ENCODE data around the gene ANKRD55. TPM values are rescaled to one million over a fixed set of nuclear protein-coding genes. Genes with fewer than 3 reads are reported as not detected.

The ANKRD55 gene
- total and polyA plus RNA-seq, 9 of the 15 experiments (the other 6 are each of a cell fraction or from before 2014, with no cell fraction given), result 3.4 to 10.6 (median 6.5) TPM

DNA sequence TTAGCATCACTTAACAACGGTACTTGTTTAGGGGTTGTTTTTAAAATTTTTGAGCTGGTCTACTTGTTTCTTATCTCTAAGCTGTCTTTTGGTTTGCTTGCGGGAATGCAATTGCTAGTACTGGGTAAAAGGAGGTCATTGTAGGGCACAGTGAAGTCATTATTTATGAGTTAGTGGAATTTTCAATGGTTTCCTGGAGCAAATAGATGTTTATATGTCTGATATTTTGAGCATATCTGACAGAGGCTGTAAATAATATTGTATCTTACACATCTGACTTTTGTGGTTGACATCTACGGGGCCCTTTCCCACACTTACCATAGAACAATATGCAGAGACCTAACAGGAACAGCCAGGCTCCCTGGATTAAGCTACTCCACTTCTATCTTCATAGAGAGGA is 147.9 kb downstream of the ANKRD55 start (continued):
- TF ChIP-seq, protein P1, sequence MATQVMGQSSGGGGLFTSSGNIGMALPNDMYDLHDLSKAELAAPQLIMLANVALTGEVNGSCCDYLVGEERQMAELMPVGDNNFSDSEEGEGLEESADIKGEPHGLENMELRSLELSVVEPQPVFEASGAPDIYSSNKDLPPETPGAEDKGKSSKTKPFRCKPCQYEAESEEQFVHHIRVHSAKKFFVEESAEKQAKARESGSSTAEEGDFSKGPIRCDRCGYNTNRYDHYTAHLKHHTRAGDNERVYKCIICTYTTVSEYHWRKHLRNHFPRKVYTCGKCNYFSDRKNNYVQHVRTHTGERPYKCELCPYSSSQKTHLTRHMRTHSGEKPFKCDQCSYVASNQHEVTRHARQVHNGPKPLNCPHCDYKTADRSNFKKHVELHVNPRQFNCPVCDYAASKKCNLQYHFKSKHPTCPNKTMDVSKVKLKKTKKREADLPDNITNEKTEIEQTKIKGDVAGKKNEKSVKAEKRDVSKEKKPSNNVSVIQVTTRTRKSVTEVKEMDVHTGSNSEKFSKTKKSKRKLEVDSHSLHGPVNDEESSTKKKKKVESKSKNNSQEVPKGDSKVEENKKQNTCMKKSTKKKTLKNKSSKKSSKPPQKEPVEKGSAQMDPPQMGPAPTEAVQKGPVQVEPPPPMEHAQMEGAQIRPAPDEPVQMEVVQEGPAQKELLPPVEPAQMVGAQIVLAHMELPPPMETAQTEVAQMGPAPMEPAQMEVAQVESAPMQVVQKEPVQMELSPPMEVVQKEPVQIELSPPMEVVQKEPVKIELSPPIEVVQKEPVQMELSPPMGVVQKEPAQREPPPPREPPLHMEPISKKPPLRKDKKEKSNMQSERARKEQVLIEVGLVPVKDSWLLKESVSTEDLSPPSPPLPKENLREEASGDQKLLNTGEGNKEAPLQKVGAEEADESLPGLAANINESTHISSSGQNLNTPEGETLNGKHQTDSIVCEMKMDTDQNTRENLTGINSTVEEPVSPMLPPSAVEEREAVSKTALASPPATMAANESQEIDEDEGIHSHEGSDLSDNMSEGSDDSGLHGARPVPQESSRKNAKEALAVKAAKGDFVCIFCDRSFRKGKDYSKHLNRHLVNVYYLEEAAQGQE (IDR thresholded peaks at IDR 0.05; ENCODE audit: borderline replicate concordance), result peak; percentile 17; the same call in 1 of the 2 replicates
- TF ChIP-seq, protein P1 (CRISPR knock-in tag; IDR thresholded peaks at IDR 0.05; ENCODE audit: low read depth), result no peak
- TF ChIP-seq, protein P2, sequence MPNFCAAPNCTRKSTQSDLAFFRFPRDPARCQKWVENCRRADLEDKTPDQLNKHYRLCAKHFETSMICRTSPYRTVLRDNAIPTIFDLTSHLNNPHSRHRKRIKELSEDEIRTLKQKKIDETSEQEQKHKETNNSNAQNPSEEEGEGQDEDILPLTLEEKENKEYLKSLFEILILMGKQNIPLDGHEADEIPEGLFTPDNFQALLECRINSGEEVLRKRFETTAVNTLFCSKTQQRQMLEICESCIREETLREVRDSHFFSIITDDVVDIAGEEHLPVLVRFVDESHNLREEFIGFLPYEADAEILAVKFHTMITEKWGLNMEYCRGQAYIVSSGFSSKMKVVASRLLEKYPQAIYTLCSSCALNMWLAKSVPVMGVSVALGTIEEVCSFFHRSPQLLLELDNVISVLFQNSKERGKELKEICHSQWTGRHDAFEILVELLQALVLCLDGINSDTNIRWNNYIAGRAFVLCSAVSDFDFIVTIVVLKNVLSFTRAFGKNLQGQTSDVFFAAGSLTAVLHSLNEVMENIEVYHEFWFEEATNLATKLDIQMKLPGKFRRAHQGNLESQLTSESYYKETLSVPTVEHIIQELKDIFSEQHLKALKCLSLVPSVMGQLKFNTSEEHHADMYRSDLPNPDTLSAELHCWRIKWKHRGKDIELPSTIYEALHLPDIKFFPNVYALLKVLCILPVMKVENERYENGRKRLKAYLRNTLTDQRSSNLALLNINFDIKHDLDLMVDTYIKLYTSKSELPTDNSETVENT (CRISPR knock-in tag; IDR thresholded peaks at IDR 0.05), result no peak
- TF ChIP-seq IFI16 (CRISPR knock-in tag; IDR thresholded peaks at IDR 0.05) (no peak), POLR2AphosphoS5 (IDR thresholded peaks at IDR 0.05; ENCODE audit: control insufficient read depth, insufficient read depth, low read depth, low read length) (no peak), NCOA2 (IDR thresholded peaks at IDR 0.05; ENCODE audit: partially characterized antibody in 2 of 2) (peak; percentile 49 to 54), PYGO2 (tag; IDR thresholded peaks at IDR 0.05) (peak; percentile 74; the same call in 1 of the 2 replicates), LARP7 (IDR thresholded peaks at IDR 0.05) (no peak), ELF2 (CRISPR knock-in tag; IDR thresholded peaks at IDR 0.05) (no peak), HDAC8 (tag; IDR thresholded peaks at IDR 0.05) (no peak), CHD4 (IDR thresholded peaks at IDR 0.05; ENCODE audit: insufficient read depth, insufficient replicate concordance, low read depth, low read length, poor library complexity, severe bottlenecking) (no peak), TRIM24 (IDR thresholded peaks at IDR 0.05) (peak in 1 of 2 experiments; percentile 48; a peak in 1 of 4 replicates), HMG20A (CRISPR knock-in tag; conservative IDR thresholded peaks at IDR 0.05) (no peak), ZNF184 (CRISPR knock-in tag; IDR thresholded peaks at IDR 0.05) (no peak), ZNF780A (CRISPR knock-in tag; IDR thresholded peaks at IDR 0.05) (no peak), MAZ (CRISPR knock-in tag; conservative IDR thresholded peaks at IDR 0.05 in 1 of 2, IDR thresholded peaks at IDR 0.05 in 1 of 2) (peak in 1 of 2 experiments; percentile 41; a peak in 1 of 4 replicates), DNMT1 (IDR thresholded peaks at IDR 0.05) (no peak), NFRKB (IDR thresholded peaks at IDR 0.05; ENCODE audit: low read depth) (no peak)
- TF ChIP-seq, protein P3, sequence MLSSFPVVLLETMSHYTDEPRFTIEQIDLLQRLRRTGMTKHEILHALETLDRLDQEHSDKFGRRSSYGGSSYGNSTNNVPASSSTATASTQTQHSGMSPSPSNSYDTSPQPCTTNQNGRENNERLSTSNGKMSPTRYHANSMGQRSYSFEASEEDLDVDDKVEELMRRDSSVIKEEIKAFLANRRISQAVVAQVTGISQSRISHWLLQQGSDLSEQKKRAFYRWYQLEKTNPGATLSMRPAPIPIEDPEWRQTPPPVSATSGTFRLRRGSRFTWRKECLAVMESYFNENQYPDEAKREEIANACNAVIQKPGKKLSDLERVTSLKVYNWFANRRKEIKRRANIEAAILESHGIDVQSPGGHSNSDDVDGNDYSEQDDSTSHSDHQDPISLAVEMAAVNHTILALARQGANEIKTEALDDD (IDR thresholded peaks at IDR 0.05), result peak; percentile 90

Data from K562 (cell line).